HepG2 (cell line): ENCODE results near the gene FSD2. TPM values are rescaled to one million over a fixed set of nuclear protein-coding genes. Genes with fewer than 3 reads are reported as not detected.

Experiments used
- ARNT2 ChIP-seq: sonication (generic); formaldehyde crosslinking; IDR thresholded peaks from 2 replicates; pipeline ENCODE4 v1.8.0; 2022; ENCODE audit warnings: mild to moderate bottlenecking, low read depth, missing genetic modification reagents, moderate library complexity
- HOXA9 ChIP-seq: sonication (generic); formaldehyde crosslinking; IDR thresholded peaks from 2 replicates; pipeline ENCODE4 v1.8.1; 2022; ENCODE audit warnings: missing genetic modification reagents, mild to moderate bottlenecking, moderate library complexity, borderline replicate concordance
- LCORL ChIP-seq, 2 experiments: fragments of 450-650 bp in 1 of 2; sonication (generic) in 1 of 2; formaldehyde crosslinking in 1 of 2; IDR thresholded peaks; 2 replicates each; pipeline versions ENCODE4 v1.5.0 to v1.6.1; 2017 to 2020; ENCODE audit warnings: antibody characterized with exemption in 1 of 2, missing genetic modification reagents in 1 of 2
- MIXL1 ChIP-seq: IDR thresholded peaks from 2 replicates; pipeline ENCODE4 v1.6.1; 2016
- NR2F1 ChIP-seq, 2 experiments: fragments of 450-650 bp in 1 of 2; formaldehyde crosslinking in 1 of 2; IDR thresholded peaks; 2 replicates each; pipeline versions ENCODE4 v1.5.0 to v1.6.1; 2016 to 2020; ENCODE audit warnings: mild to moderate bottlenecking in 1 of 2, missing compliant biosample characterization in 1 of 2, missing genetic modification reagents in 1 of 2, moderate library complexity in 1 of 2
- PAXIP1 ChIP-seq: sonication (generic); formaldehyde crosslinking; conservative IDR thresholded peaks from 2 replicates; pipeline ENCODE4 v1.4.0; 2020; ENCODE audit warnings: mild to moderate bottlenecking, missing genetic modification reagents, moderate library complexity
- SATB2 ChIP-seq: sonication (generic); formaldehyde crosslinking; IDR thresholded peaks from 2 replicates; pipeline ENCODE4 v1.5.0; 2020; ENCODE audit warnings: missing genetic modification reagents
- SMAD9 ChIP-seq: sonication (generic); formaldehyde crosslinking; IDR thresholded peaks from 2 replicates; pipeline ENCODE4 v1.5.1; 2020; ENCODE audit warnings: mild to moderate bottlenecking, missing genetic modification reagents
- TBP ChIP-seq: sonication (generic); formaldehyde crosslinking; IDR thresholded peaks from 2 replicates; pipeline ENCODE4 v1.5.0; 2020; ENCODE audit warnings: missing genetic modification reagents
- TEAD3 ChIP-seq: optimal IDR thresholded peaks from 2 replicates; pipeline ENCODE3; 2016; ENCODE audit warnings: borderline replicate concordance
- ZFP91 ChIP-seq: sonication (generic); formaldehyde crosslinking; IDR thresholded peaks from 2 replicates; pipeline ENCODE4 v1.9.0; 2022; ENCODE audit warnings: missing genetic modification reagents, mild to moderate bottlenecking, borderline replicate concordance
- ZFY ChIP-seq: sonication (generic); formaldehyde crosslinking; IDR thresholded peaks from 2 replicates; pipeline ENCODE4 v1.4.0; 2020; ENCODE audit warnings: missing genetic modification reagents
- ZNF136 ChIP-seq: sonication (generic); formaldehyde crosslinking; IDR thresholded peaks from 2 replicates; pipeline ENCODE4 v1.8.1; 2022; ENCODE audit warnings: low read depth, mild to moderate bottlenecking, moderate library complexity, missing genetic modification reagents
- ZNF235 ChIP-seq: sonication (generic); formaldehyde crosslinking; IDR thresholded peaks from 2 replicates; pipeline ENCODE4 v1.8.1; 2023; ENCODE audit warnings: mild to moderate bottlenecking, missing genetic modification reagents, borderline replicate concordance
- ZNF414 ChIP-seq: sonication (generic); formaldehyde crosslinking; IDR thresholded peaks from 2 replicates; pipeline ENCODE4 v1.5.0; 2020; ENCODE audit warnings: missing genetic modification reagents
- ZNF644 ChIP-seq: IDR thresholded peaks from 2 replicates; pipeline ENCODE4 v1.6.1; 2016; ENCODE audit warnings: low read depth
- ZNF766 ChIP-seq: sonication (generic); formaldehyde crosslinking; IDR thresholded peaks from 2 replicates; pipeline ENCODE4 v1.5.0; 2020; ENCODE audit warnings: missing genetic modification reagents, borderline replicate concordance
- polyA plus RNA-seq, 8 experiments: library from polyadenylated mRNA; depleted of rRNA in 3 of 8; stranded (reverse) in 7 of 8; unstranded in 1 of 8; fragments of >200 nt; fragmentation: Illumina TruSeq in 4 of 8; extraction: Trizol in 4 of 8; gene quantifications; 2 replicates each; pipeline versions ENCODE4 v1.2.1 to v1.2.3, GENCODE V29; 2011 to 2016; ENCODE audit warnings: low read depth in 4 of 8, missing spikeins in 1 of 8, mixed read lengths in 1 of 8; ENCODE audit not compliant: insufficient read depth in 1 of 8
- total RNA-seq, 5 experiments: library from RNA; depleted of rRNA; stranded (reverse); fragments of >200 nt; fragmentation: Illumina TruSeq; extraction: Trizol; gene quantifications; 2 replicates each; pipeline ENCODE4 v1.2.3, GENCODE V29; 2016; ENCODE audit warnings: low read depth in 1 of 5
- TF ChIP-seq, protein P1 (sequence below): fragments of 450-650 bp; IDR thresholded peaks from 2 replicates; pipeline ENCODE4 v1.6.1; 2017; ENCODE audit warnings: mild to moderate bottlenecking
- TF ChIP-seq, protein P2 (sequence below): sonication (generic); formaldehyde crosslinking; conservative IDR thresholded peaks from 2 replicates; pipeline ENCODE4 v1.8.1; 2023; ENCODE audit warnings: missing genetic modification reagents

The FSD2 gene
- total and polyA plus RNA-seq, 2 of the 13 experiments (the other 11 are each of a cell fraction or from before 2014, with no cell fraction given) = not detected

GRCh38 chr15:82763361-82764116 is 42.3 kb downstream of the FSD2 start (continued):
- TF ChIP-seq PAXIP1 (CRISPR knock-in tag) = peak; percentile 90
- no peak for TF ChIP-seq ZNF136 (CRISPR knock-in tag)
- no peak for TF ChIP-seq ARNT2
- TF ChIP-seq SATB2 (CRISPR knock-in tag) = no peak
- TF ChIP-seq ZFP91 (CRISPR knock-in tag) = no peak
- TF ChIP-seq ZNF644 (CRISPR knock-in tag) = peak; percentile 87
- no peak for TF ChIP-seq ZNF414 (CRISPR knock-in tag)
- TF ChIP-seq LCORL (IDR thresholded peaks at IDR 0.05) = no peak
- peak; percentile 45; the same call in 1 of the 2 replicates for TF ChIP-seq LCORL (CRISPR knock-in tag; IDR thresholded peaks at IDR 0.05)
- TF ChIP-seq, protein P1, sequence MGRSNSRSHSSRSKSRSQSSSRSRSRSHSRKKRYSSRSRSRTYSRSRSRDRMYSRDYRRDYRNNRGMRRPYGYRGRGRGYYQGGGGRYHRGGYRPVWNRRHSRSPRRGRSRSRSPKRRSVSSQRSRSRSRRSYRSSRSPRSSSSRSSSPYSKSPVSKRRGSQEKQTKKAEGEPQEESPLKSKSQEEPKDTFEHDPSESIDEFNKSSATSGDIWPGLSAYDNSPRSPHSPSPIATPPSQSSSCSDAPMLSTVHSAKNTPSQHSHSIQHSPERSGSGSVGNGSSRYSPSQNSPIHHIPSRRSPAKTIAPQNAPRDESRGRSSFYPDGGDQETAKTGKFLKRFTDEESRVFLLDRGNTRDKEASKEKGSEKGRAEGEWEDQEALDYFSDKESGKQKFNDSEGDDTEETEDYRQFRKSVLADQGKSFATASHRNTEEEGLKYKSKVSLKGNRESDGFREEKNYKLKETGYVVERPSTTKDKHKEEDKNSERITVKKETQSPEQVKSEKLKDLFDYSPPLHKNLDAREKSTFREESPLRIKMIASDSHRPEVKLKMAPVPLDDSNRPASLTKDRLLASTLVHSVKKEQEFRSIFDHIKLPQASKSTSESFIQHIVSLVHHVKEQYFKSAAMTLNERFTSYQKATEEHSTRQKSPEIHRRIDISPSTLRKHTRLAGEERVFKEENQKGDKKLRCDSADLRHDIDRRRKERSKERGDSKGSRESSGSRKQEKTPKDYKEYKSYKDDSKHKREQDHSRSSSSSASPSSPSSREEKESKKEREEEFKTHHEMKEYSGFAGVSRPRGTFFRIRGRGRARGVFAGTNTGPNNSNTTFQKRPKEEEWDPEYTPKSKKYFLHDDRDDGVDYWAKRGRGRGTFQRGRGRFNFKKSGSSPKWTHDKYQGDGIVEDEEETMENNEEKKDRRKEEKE = no peak
- TF ChIP-seq NR2F1 (CRISPR knock-in tag; IDR thresholded peaks at IDR 0.05) = no peak
- TF ChIP-seq HOXA9 (CRISPR knock-in tag) = no peak
- no peak for TF ChIP-seq ZFY (CRISPR knock-in tag)
- TF ChIP-seq TEAD3 = peak; percentile 83
- no peak for TF ChIP-seq ZNF235
- no peak for TF ChIP-seq ZNF766 (CRISPR knock-in tag)
- no peak for TF ChIP-seq SMAD9 (CRISPR knock-in tag)
- TF ChIP-seq, protein P2, sequence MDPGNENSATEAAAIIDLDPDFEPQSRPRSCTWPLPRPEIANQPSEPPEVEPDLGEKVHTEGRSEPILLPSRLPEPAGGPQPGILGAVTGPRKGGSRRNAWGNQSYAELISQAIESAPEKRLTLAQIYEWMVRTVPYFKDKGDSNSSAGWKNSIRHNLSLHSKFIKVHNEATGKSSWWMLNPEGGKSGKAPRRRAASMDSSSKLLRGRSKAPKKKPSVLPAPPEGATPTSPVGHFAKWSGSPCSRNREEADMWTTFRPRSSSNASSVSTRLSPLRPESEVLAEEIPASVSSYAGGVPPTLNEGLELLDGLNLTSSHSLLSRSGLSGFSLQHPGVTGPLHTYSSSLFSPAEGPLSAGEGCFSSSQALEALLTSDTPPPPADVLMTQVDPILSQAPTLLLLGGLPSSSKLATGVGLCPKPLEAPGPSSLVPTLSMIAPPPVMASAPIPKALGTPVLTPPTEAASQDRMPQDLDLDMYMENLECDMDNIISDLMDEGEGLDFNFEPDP (CRISPR knock-in tag) = no peak
- peak; percentile 96 for TF ChIP-seq MIXL1
- TF ChIP-seq TBP = no peak
